Ascending aorta (tissue), 2 donors: ENCODE data around the gene LNX1. TPM values are rescaled to one million over a fixed set of nuclear protein-coding genes. Genes with fewer than 3 reads are reported as not detected.

Experiments used
- DNase-seq, 2 donors: peaks; one replicate each; pipeline ENCODE4 v3.0.0-alpha.2; 2019; ENCODE audit warnings: low spot score in 2 of 2
- H3K27ac ChIP-seq, 2 donors: fragments of 200-600 bp; sonication (generic); one replicate each; pipeline ENCODE4 v1.5.1; 2016 to 2017; ENCODE audit warnings: mild to moderate bottlenecking in 1 of 2
- H3K27me3 ChIP-seq: fragments of 200-600 bp; sonication (generic); one replicate; pipeline ENCODE4 v1.5.1; 2017
- H3K36me3 ChIP-seq, 2 donors: fragments of 200-600 bp; sonication (generic); one replicate each; pipeline ENCODE4 v1.5.1; 2016
- H3K4me1 ChIP-seq, 2 donors: fragments of 200-600 bp; sonication (generic); one replicate each; pipeline ENCODE4 v1.5.1; 2016 to 2017; ENCODE audit warnings: mild to moderate bottlenecking in 1 of 2
- H3K4me3 ChIP-seq, 2 donors: fragments of 200-600 bp; sonication (generic); one replicate each; pipeline ENCODE4 v1.5.1; 2016 to 2017; ENCODE audit warnings: mild to moderate bottlenecking in 1 of 2
- H3K9me3 ChIP-seq, 2 donors: fragments of 200-600 bp; sonication (generic); one replicate each; pipeline ENCODE4 v1.5.1; 2016
- CTCF ChIP-seq, 3 experiments: fragments of 200-600 bp in 2 of 3; fragments of 450-650 bp in 1 of 3; sonication (generic) in 2 of 3; IDR thresholded peaks; one replicate each; pipeline ENCODE4 v1.5.1; 2016 to 2019; ENCODE audit warnings: antibody characterized with exemption in 3 of 3, mild to moderate bottlenecking in 1 of 3, moderate library complexity in 1 of 3
- intact Hi-C: fragments of 100-400 bp; cut with DNase I; formaldehyde crosslinking; loops from one replicate; pipeline ENCODE4 v1.15.1; 2023
- total RNA-seq: library from RNA; depleted of rRNA; stranded (reverse); fragments of >200 nt; gene quantifications from one replicate; pipeline ENCODE4 v1.1.0, GENCODE V29; 2016

The LNX1 gene
- total RNA-seq, 1 donor from 2014 or later = 4.0 TPM

- no peak overlapping the region for H3K4me3 ChIP-seq
- no peaks in the 10 kb centered on the region for H3K36me3 ChIP-seq
- intact Hi-C loops = no loop called here
- peaks cover 0 to 11% of the 10 kb centered on the region in 2 donors for H3K4me1 ChIP-seq
- no peak for TF ChIP-seq CTCF (IDR thresholded peaks at IDR 0.05)
- H3K27me3 ChIP-seq = no peaks in the 10 kb centered on the region
- H3K9me3 ChIP-seq = no peaks in the 10 kb centered on the region
- no peak overlapping the region for H3K27ac ChIP-seq
- DNase-seq = no peak
Measured at GRCh38 chr4:53536328-53536727, 55.0 kb downstream of the LNX1 start.

GRCh38 chr4:53535567-53535966 lies 55.7 kb downstream of the LNX1 start:
- Histone ChIP-seq H3K27me3 (no peaks in the 10 kb centered on the region), H3K4me1 (peaks cover 0 to 7% of the 10 kb centered on the region in 2 donors), H3K4me3 (no peak overlapping the region), H3K27ac (no peak overlapping the region), H3K36me3 (no peaks in the 10 kb centered on the region), H3K9me3 (no peaks in the 10 kb centered on the region)
- no peak for DNase-seq
- intact Hi-C loops = no loop called here
- TF ChIP-seq CTCF (IDR thresholded peaks at IDR 0.05) = no peak

GRCh38 chr4:53534684-53535083 lies 56.6 kb downstream of the LNX1 start:
- no peak for DNase-seq
- peaks cover 0 to 3% of the 10 kb centered on the region in 2 donors for H3K4me1 ChIP-seq
- no peak overlapping the region for H3K27ac ChIP-seq
- no peaks in the 10 kb centered on the region for H3K36me3 ChIP-seq
- H3K4me3 ChIP-seq = no peak overlapping the region
- no peak for TF ChIP-seq CTCF (IDR thresholded peaks at IDR 0.05)
- no peaks in the 10 kb centered on the region for H3K9me3 ChIP-seq
- no peaks in the 10 kb centered on the region for H3K27me3 ChIP-seq
- intact Hi-C loops = no loop called here

GRCh38 chr4:53532521-53532920 lies 58.8 kb downstream of the LNX1 start:
- no peaks in the 10 kb centered on the region for H3K36me3 ChIP-seq
- no peak overlapping the region for H3K27ac ChIP-seq
- no peaks in the 10 kb centered on the region for H3K27me3 ChIP-seq
- intact Hi-C loops = no loop called here
- no peaks in the 10 kb centered on the region for H3K9me3 ChIP-seq
- H3K4me3 ChIP-seq = no peak overlapping the region
- peaks cover 0 to 3% of the 10 kb centered on the region in 2 donors for H3K4me1 ChIP-seq
- no peak for DNase-seq
- TF ChIP-seq CTCF (IDR thresholded peaks at IDR 0.05) = no peak

GRCh38 chr4:53531585-53532224 lies 59.6 kb downstream of the LNX1 start:
- no peaks in the 10 kb centered on the region for H3K27me3 ChIP-seq
- no peaks in the 10 kb centered on the region for H3K9me3 ChIP-seq
- TF ChIP-seq CTCF (IDR thresholded peaks at IDR 0.05) = no peak
- intact Hi-C loops = no loop called here
- H3K4me3 ChIP-seq = no peak overlapping the region
- H3K36me3 ChIP-seq = no peaks in the 10 kb centered on the region
- H3K27ac ChIP-seq = no peak overlapping the region
- peaks cover 0 to 3% of the 10 kb centered on the region in 2 donors for H3K4me1 ChIP-seq
- no peak for DNase-seq

GRCh38 chr4:53529025-53529424 lies 62.3 kb downstream of the LNX1 start:
- TF ChIP-seq CTCF (IDR thresholded peaks at IDR 0.05) = no peak
- no peaks in the 10 kb centered on the region for H3K36me3 ChIP-seq
- H3K9me3 ChIP-seq = no peaks in the 10 kb centered on the region
- no peak overlapping the region for H3K27ac ChIP-seq
- DNase-seq = no peak
- H3K27me3 ChIP-seq = no peaks in the 10 kb centered on the region
- intact Hi-C loops = no loop called here
- H3K4me3 ChIP-seq = no peak overlapping the region
- peaks cover 0 to 3% of the 10 kb centered on the region in 2 donors for H3K4me1 ChIP-seq
